ENCODE data around the gene GPLD1.

GRCh38 chr6:24436979-24437378 lies 52.4 kb downstream of the GPLD1 start:
- no peak for TF ChIP-seq CTCF (conservative IDR thresholded peaks at IDR 0.05; ENCODE audit: low read depth, low read length)
- TF ChIP-seq EZH2 (IDR thresholded peaks at IDR 0.05; ENCODE audit: low read length, unreplicated experiment), result no peak
- no peak for TF ChIP-seq EZH2phosphoT487 (IDR thresholded peaks at IDR 0.05; ENCODE audit: borderline replicate concordance, low read length)
